GM18867 (cell line): ENCODE results near the gene CEP20.

ENCODE experiments used
- ATAC-seq: cut with Tn5 transposase; IDR thresholded peaks from one replicate; pipeline ENCODE4 v1.9.1; 2021; ENCODE audit warnings: mild to moderate bottlenecking, moderate library complexity; ENCODE audit not compliant: unreplicated experiment

Gene CEP20

DNA sequence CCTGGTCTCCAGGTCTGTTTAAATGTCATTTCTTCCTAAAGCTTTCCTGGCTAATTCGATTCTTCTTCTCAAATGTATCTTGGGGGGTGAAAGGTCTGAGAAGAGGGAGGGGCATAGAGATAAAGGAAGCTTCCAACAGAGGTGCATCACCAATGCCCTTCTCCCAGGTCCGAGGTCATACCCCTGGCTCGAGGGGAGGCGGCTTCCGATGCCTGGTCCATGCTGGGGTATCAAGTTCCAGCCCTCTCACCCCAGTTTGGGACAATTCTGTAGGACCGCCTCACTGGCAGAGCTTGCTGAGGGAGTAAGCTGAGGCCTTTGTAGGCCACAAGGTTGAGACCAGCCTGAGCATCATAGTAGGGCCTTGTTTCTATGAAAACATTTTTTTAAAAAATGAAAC, 10.3 kb upstream of the CEP20 start:
- ATAC-seq: no peak

DNA sequence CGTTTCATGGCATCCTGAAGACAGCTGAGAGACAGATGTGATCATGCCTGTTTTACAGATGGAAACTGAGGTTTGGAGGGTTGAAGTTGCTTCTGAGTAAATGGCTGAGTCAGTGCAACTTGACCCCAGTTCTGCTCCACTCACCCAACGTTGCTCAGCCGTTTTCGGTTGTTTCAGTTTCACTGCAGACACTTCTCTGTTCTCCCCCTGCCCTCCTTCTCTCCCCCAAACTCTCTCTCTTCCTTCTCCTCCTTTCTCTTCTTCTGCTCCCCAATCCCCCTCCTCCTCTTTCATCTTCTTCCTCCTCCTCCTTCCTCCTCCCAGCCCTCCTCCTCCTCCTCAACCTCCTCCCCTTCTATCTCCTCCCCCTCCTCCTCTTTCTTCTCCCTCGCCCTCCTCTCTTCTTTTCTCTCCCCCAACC, 9.4 kb upstream of the CEP20 start:
- ATAC-seq: peak; percentile 69

DNA sequence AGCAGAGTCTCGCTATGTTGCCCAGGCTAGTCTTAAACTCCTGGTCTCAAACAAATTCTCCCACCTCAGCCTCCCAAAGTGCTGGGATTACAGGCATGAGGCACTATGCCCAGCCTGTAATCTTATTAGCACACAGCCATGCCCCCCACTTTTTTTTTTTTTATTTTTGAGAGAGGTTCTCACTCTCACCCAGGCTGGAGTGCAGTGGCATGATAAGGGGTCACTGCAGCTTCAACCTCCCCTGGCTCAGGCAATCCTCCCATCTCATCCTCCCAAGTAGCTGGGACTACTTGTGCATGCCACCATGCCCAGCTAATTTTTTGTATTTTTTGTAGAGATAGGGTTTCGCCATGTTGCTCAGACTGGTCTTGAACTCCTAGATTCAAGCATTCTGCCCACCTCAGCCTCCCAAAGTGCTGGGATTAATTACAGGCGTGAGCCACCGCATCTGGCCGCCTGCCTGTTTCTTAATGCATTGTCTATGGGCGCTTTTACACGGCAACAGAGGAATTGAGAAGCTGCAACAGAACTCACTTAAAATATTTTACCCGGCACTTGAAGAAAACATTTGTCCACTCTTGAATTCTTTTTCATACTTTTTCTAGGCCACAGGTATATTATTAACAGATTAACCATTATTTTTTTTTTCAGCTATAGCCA, 8.8 kb upstream of the CEP20 start:
- no peak for ATAC-seq

DNA sequence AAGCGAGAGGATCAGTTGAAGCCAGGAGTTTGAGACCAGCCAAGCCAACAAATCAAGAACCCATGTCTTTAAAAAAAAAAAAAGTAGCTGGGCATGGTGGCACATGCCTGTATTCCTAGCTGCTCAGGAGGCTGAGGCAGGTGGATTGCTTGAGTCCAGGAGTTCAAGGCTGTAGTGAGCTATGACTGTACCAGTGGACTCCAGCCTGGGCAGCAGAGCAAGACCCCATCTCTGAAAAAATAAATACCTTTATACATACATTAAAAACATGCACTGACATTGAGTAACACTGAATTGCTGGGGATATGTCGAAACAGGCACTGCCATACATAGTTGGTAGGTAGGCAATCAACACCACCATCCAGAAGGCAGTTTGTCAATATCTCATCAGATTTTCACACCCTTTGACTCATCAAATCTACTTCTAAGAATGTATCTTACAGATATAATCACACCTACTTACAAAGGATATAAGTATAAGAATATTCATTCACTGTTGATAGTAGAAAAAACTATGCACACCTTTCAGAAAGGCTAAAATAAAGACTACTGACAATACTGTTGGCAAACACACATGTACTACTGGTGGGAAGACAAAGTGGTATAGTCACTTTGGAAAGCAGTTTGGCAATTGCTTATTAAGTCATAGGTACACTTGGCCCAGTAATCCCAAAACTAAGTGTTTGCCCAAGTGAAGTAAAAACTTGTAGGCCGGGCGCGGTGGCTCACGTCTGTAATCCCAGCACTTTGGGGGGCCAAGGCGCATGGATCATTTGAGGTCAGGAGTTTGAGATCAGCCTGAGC, 6.4 kb upstream of the CEP20 start:
- no peak for ATAC-seq

DNA sequence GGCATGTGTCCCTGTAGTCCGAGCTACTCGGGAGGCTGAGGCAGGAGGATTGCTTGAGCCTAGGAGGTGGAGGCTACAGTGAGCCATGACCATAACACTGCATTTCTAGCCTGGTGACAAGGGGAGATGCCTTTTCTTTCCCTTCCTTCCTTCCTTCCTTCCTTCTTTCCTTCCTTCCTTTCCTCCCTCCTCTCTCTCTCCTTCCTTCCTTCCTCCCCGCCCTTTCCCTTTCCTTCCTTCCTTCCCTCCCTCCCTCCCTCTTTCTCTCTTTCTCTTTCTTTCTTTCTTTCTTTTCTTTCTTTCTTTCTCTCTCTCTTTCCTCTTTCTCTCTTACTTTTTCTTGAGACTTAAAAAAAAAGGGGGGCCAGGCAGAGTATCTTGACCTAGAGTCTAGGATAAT, 3.1 kb upstream of the CEP20 start:
- no peak for ATAC-seq

DNA sequence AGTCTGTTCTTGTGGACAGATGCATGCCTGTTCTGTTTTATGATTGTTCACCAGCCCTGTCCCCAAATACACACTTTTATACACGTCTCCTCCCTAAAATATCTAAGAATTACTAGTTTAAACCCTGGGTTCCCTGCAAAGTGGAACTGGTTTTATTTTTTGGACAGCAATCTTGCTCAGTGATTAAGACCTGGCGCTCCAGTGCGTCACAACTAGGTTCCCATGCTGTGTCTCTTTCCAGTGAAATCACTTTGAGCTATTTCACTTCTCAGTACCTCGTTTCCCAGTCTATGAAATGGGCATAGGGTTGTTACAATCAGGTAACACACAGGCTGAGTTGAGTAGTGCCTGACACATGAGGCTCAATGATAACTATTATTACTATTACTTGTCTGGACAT, 1.1 kb downstream of the CEP20 start:
- ATAC-seq: no peak

DNA sequence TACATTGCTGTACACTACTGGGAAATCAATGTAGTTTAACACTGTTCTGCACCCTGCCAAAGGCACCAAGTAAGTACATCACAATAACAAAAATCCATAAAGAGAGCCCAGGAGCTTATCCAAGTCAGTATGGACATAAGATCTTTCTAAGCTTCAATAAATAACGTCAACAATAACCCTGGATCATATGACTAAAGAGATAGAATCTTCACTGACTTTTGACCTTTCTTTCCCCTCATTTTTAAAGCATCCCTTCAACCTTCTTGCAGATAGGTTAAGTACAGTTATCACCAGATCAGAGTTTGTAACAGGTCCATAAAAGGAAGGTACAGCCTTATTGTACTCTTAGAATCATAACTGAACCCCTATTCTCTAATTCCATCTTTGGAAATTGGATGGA, 2.3 kb downstream of the CEP20 start:
- no peak for ATAC-seq

DNA sequence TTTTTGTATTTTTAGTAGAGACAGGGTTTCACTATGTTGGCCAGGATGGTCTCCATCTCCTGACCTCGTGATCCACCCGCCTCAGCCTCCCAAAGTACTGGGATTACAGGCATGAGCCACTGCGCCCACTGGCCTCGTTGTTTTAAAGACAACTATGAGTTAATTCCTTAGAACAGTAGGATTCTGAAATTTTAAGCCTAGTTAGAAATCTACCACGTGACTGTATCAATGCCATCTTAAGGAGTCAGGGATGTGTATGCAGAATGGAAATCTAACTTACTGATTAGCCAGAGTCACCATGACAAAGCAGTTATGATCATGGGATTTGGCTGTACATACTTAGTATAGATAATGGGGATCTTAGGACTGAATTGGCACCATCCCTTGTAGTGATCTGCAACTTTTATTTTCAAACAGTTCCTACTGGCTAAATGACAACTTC, 2.8 kb downstream of the CEP20 start:
- no peak for ATAC-seq

DNA sequence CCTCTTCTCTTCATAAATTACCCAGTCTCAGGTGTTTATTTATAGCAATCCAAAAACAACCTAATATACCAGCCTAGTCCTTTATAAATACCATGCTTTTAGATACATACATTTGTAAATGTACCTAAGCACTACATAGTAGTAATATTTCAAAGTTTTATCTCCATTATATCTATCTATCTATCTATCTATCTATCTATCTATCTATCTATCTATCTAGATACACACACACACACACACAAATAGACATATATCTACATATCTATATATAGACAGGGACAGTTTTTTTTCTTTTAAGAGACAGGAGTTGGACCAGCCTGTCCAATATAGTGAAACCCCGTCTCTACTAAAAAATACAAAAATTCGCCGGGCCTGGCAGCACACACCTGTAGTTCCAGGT, 5.8 kb downstream of the CEP20 start:
- no peak for ATAC-seq

DNA sequence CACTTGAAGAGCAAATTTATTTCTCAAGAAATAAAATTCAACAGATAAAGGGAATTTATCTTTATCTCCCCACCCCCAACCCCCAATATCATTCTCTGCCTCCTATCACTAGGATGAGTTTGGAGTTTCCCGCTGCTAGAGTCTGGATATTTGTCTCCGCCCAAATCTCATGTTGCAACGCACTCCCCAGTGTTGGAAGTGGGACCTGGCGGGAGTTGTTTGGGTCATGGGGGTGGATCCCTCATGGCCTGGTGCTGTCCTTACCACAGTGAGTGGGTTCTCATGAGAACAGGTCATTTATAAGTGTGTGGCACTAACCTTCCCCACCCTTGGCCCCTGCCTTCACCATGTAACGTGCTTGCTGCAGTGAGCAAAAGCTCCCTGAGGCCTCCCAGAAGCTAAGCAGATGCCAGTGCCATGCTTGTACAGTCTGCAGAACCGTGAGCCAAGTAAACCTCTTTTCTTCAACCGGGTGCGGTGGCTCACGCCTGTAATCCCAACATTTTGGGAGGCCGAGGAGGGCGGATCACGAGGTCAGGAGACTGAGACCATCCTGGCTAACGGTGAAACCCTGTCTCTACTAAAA, 6.5 kb downstream of the CEP20 start:
- ATAC-seq: no peak

DNA sequence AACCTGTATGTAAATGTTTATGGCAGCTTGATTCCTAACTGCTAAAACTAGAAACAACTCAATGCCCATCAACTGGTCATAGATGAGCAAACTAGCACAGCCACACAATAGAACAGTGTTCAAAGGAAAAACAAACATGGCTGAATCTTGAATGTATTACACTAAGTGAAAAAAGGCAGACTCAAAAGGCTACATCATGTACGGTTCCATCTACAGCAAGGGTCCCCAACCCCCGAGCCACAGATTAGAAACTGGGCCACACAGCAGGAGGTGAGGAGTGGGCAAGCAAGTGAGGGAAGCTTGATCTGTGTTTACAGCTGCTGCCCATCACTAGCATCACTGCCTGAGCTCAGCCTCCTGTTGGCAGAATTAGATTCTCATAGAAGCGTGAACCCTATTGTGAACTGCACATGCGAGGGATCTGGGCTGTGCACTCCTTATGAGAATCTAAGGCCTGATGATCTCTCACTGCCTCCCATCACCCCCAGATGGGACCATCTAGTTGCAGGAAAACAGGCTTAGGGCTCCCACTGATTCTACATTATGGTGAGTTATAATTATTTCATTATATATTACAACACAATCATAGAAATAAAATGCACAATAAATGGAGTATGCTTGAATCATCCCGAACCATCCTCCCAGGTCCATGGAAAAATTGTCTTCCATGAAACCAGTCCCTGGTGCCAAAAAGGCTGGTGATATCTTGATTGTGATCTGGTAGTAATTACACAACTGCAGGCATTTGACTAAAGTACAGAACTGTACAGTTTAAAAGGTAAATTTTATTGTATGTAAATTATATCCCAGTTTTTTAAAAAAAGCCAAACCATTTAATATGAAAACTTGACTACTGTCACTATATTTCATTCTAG, 7.7 kb downstream of the CEP20 start:
- no peak for ATAC-seq

DNA sequence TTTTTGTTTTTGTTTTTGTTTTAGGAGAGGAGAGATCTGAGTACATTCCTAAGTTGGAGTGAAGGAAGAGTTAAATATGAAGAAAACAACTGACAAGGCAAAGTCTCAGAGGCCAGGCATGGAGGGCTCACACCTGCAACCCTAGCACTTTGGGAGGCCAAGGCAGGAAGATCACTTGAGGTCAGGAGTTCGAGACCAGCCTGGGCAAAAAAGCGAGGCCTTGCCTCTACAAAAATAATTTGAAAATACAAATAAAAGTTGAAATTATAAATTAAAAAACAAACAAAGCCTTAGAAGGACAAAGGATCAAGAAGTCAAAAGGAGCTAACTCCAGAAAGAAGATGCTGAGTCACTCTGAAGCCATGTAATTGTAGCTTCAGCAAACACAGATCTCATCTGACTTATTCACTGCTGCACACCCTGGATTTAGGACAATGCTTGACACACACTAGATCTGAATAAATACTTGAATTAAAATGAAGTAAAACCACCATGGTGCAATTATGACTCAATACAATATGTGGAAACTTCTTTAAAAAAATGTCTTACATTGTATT, 9.1 kb downstream of the CEP20 start:
- no peak for ATAC-seq

DNA sequence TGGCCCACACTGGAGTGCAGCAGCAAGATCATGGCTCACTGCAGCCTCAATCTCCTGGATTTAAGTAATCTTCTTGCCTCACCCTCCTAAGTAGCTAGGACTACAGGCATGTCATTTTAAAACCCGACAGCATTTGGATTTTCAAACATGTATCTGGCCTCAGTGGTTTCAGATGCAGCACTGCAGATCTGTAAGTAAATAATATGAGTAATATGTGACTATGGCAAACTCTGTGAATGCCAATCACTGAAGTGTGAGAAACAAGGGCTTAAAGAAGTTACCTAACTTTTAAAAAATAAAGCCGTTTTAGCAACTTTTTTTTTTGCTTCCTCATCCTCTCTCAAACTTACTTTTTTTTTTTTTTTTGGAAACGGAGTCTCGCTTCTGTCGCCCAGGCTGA, 11.9 kb downstream of the CEP20 start:
- ATAC-seq: no peak

DNA sequence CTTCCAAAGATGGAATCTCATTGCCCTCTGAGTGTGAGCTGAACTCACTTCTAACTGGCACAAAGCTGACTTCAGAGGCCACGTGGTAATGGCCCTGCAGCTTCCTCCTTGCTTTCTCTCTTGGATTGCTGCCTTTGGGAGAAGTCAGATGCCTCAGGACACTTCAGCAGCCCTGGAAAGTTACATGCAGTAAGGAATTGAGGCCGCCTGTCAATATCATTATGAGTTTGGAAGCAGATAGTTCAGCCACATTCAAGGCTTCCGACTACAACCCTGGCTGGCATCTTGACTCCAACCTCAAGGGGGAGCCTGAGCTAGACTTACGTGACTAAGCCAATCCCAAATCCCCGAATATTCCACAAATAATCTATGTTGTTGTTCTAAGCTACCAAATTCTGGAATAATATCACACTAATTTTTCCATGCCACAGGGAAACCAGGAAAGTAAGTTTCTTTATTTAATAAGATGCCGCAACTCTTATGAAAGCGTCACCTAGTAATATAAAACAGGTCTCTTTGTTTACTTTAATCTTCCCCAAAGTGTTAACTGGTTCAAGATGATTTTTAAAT, 13.6 kb downstream of the CEP20 start:
- no peak for ATAC-seq

DNA sequence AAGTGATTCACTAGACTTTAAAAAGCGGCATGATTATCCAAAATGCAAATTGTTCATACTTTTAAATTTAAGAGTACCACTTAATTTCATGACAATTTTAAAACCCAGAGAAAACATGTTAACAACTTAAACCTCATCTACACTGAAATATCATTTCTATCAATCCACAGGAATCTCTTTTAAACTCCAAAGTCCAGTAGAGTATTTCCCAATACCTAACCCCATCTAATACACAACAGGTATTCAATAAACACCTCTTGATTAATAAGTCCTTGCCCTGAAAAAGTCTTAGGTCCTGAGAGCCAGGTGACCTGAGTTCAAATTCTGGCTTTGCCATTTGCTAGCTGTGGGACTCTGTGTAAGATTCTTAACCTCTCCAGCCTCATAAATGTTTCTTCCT, 14.7 kb downstream of the CEP20 start:
- ATAC-seq: no peak

DNA sequence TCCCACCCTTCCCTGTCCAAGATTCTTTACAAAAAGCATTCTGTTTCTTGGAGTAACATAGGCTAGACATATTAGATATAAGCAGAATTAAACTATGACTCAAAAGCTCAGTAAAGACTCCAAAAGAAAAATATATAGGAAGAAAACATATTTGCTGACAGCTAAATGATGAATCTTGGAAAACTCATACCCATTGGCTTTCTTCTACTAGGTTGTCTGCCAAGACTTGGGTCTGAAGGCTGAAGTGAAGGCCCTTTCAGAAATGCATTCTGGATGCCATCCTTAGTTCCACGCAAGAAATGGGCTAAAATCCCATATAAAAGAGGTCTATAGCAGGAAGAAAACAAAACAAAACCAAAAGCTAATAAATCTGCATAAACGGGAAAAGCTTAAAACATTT, 15.1 kb downstream of the CEP20 start:
- no peak for ATAC-seq

DNA sequence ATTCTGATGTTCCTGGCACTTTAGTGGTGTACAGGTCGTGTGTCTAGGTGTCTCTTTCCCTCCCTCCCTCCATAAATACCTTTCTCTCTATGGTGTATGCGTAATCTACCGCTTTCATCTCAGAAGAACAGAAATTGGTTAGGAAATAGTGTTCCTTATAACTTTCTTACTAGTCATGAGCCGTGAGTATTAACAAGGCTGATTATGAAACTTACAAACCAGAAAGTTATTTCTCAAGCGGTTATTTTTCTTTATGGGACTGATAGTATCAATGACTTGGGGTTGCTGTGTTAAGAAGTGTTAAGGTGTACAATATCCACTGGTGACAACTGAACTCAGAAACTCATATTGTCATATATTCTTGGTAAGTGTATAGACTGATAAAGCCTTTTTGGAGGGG, 18.4 kb downstream of the CEP20 start:
- ATAC-seq: no peak

DNA sequence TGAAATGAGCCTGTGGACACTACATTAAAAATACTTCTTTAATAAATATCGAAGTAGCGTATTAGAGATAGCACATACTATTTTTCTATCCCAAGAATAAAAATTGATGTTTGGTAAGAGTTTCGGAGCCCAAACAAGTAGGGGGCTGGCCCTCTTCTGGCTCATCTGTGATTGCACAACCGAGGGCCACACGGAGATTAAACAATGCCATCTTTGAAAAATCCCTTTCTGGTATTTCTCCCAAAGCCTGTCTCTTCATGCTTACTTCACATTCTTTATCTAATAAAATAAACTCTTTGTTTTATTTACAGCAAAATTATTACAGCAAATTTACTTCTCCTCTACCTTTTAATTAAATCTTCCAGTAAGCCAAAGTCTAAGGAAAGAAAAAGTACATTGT, 22.0 kb downstream of the CEP20 start:
- ATAC-seq: no peak

DNA sequence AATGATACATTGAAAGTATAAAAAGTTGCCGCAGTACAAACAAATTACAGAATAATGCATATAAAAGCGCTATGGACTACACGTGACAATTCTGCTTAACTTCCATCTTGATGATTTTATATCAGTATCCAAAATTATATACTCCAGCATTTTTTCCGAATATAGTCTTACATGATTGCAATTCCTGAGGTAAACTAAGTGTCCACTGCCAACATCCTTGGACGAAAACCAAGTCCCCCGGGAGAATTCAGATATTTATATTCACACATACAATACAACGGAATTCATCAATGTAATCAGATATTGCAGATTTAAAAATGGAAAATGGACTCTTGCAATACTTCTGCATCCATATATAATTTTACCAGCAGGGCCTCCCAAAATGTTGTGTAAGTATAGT, 22.7 kb downstream of the CEP20 start:
- ATAC-seq: no peak

DNA sequence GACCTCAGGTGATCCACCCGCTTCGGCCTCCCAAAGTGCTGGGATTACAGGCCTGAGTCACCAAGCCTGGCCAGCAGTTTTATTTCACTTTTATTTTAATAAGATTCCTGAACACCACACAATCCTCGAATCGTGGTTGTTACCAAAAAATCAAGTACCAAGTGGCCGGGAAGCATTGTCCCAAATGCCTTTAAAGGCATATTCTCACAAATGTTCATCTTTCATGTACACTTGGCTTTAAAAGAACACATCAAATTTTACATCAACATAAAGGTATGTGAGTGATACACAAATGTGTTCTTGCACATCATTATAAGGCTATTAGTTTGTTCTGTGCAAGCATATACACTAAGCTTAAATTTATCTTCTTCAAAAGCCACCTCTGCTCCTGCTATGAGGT, 23.5 kb downstream of the CEP20 start:
- no peak for ATAC-seq

DNA sequence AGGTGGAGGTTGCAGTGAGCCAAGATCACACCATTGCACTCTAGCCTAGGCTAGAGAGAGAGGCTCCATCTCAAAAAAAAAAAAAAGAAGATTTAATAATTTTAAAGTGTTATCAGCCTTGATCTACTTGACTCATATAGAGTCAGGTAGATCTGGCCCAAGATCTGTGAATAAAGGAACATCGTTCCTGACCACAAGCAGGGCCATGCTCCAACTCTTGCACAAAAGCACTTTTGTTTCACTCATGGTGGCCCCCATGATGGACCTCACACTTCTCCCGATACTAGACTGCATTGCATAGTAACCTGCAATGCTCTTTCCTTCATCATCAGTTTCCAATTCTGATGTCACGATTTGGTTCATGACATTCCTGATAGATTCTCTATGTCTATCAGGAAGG, 26.4 kb downstream of the CEP20 start:
- ATAC-seq: no peak
